ENCODE results near the gene CFAP70.

The CFAP70 gene

DNA sequence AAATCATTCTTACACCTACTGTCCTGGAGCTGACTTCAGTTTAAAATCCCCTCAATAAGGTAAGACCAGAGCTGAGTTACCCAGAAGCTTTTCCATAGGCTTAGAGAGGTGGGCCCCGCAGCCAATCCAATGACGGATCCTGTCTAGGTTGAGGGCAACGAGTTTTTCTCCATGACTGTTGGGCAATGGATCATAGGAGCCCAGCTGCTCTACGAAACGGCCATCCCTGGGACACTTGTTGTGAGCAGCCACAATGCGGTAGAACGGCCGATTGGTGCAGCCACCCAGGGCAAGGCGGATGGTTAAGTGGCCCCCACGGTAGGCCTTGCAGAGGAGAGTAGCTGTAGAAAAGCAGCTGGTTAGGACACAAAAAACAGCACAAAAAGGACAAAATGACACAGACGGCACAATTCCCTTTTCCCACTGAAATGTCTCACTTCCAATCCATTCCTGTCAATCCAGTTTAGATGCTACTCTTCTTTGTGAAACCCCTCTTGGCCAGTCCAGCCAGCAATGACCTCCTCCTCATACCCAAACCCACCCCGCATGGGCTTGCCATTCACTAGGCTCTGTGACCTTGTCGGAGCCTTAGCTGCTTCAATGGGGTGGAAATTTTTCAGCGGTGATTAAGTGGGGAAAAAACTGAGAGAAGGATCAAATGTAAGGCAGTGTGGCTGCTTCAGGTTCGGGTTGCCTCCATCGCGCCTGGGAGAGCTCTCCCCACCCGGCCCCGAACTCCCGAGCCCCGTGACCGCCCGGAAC lies 106.8 kb downstream of the CFAP70 start:
- peak; percentile 8 to 10 for DNase-seq

DNA sequence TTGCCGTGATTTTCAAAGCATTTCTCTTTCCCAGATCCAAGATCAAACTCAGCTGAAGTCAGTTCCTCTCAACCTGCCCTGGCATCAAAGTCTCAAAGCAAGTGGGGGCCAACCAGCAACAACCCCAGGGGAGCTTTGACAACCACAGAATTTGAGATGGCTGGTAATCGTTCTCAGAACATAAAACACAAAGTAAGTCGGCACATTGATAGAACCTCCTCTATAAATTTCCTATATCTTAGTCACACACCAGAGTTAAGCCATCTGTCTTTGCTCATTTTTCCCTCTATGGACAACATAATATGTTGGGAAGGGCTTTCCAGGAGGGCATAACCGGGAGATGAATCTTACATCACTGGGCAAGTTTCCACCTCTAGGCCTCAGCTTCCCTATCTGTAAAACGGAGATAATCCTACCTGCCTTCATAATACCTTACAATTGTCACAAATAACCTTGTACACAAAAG lies 110.4 kb downstream of the CFAP70 start:
- no peak for DNase-seq

DNA sequence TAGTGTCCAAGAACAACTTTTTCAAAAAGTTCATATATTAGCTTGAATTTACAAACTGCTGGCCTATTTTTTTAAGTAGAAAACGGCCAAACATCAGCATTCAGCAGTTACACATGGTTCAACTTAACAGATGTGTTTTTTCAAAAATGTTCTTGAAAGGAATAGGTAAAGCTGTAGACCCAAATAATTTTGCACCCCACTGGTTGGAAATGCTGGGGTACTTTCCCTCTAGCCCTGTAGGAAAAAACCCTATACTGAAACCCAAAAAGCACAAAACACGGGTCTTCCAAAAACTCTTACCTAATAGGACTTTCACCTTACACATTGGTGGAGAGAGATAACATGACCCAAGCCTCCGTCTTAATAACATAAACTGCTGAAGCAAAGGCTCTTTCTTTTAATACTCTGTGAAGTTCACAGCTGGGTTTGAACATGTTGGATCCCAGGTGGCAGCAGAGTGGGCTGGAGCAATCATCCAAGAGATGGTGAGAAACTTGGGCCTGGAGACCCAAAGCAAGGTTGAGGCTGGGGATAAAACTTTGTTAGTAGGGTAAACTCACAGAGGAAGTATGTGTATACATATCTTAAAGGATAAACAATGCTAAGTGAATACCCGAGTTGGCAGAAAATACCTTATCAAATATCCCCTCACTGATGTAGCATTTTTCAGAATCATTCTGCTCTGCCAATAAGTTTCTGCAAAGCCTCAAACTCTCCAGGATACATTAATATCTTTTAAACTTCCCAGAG lies 111.0 kb downstream of the CFAP70 start:
- DNase-seq: peak in 1 of 2 donors; percentile 12

DNA sequence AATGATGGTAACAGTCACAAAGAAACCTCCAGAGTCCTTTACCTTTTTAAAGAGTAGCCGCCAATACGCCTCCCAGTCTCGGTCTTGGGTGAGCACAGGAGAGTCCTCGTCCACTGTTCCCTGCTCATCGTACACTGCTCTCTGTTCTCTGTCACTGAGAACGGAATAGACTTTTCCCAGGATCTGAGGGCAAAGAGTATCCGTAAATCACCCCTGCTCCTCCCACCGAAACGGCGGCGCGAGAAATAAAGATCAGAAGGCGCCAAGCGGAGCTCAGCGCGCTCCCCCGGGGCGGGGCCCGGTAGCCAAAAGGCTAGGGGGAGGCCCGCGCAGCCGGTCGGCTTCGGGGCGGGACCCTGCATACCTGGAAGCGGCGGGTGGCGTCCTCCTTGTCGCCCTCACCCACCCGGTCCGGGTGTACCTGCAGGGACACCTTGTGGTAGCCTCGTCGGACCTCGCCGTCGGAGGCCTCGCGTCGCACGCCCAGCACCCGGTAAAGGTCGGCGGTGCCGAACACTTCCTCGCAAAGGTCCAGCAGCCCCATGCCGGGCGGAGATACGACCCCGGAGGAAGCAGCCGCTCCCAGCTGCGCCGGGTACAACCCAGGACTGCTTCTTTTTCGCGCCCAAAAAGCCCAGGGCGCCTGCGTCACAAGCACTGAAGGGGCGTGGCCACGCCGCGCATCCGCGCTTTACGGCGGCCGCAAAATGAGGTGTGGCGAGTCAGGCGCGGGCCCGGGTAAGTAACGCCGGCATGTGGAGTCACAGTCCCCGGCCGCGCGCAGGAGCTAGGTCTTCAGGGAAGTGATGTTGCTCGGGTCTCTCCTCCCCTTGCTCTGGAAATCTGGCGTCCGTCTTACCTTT lies 111.8 kb downstream of the CFAP70 start, which contains the start of gene DNAJC9:
TSS of gene DNAJC9 (minus strand) at position 610 of the 863 bp plus-strand sequence. CDS start at position 544, 66 bp downstream.
- DNase-seq: peak; percentile 87 to 98

DNA sequence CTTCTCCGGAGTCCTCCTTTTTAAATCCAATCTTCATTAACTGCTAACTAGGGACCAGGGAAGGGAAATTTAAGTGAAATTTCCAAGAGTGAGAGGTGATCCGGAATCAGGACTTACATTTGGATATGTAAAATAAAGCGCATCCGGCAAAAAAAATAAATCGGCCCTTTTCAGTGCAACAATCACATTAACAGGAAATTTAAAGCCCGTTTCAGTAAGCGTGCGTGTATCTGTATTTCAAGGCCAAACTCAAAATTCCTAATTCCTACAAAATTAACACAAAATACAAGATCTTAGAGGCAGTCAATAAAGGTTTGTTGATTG lies 112.4 kb downstream of the CFAP70 start:
- DNase-seq: no peak

DNA sequence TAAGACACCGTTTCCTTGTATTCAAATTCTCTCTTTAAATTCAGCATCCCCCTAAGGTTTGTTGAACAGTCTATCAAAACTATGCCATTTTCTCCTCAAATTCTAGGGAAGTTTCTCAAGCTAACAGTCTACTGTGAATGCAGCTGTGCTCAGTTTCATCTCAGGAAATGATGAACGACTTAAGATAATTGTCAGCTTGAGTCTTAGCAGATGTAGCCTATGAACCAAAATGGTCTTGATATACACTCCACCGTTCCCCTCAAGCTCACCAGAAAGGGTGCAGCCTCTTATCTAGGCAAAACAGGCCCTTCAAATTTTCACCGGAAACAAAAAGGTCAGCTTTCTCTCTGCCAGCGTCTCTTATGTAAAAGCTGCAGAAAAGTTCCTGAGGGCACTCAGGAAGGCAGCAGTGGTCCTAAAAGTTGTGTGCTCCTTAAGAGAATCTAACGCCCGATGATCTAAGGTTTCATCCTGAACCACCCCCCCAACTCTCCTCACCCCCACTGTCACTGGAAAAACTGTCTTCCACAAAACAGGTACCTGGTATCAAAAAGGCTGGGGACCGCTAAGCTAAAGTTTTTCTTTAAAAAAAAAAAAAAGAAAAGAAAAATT lies 113.7 kb downstream of the CFAP70 start:
- no peak for DNase-seq

DNA sequence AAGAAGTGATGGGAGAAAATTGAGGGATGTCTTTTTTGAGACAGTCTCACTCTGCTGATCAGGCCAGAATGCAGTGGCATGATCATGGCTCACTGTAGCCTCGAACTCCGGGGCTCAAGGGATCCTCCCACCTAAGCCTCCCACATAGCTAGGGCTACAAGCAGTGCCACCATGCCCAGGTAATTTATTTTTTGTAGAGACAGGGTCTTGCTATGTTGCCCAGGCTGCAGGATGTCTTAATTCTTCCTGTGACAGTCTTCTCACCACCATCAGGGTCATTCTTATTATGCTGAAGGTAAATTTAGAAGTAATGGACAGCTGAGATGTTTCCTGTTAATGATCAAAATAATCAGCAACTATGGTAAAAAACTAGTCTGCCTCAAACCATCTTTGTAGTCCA lies 118.8 kb downstream of the CFAP70 start:
- no peak for DNase-seq

DNA sequence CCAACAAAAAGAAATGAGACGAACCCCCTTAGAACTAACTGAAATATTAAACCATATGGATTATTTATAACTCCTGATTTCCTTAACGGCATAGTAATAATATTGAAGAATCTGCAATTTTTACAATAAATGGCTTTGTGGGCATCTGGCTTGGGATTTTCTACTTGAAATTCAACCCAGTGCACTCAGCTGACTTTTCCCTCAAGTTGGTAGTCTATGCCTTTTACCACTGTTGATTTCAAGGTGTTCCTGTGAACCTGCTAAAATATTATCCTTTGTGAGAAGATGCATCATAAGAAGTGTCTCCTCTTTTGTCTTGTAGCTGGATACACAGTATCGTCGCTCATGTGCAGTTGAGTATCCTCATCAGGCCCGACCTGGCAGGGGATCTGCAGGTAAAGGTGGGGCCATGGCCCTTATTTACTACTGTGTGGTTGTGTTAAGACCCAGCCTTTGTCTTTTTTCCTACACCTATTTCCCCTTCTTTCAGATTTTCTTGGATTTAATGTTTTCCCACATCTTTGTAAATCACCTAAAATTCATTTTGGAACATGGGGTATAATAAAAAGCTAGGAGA lies 119.6 kb downstream of the CFAP70 start:
- DNase-seq: no peak

DNA sequence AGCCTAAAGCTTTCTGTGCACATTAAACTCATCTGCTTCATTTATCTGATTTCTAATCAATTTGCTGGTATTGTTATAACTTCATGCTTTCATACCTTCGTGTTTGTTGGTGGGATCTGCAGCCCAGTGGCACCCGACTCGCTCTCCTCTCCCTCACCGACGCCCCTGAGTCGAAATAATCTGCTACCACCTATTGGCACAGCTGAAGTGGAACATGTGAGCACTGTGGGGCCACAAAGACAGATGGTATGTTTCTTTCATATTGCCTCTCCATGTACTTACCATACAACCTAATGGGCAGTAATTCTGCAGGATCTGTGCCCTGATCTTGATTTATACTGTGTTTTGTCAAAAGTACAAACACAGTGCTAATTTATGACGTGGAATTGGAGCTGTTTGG lies 124.0 kb downstream of the CFAP70 start:
- no peak for DNase-seq

DNA sequence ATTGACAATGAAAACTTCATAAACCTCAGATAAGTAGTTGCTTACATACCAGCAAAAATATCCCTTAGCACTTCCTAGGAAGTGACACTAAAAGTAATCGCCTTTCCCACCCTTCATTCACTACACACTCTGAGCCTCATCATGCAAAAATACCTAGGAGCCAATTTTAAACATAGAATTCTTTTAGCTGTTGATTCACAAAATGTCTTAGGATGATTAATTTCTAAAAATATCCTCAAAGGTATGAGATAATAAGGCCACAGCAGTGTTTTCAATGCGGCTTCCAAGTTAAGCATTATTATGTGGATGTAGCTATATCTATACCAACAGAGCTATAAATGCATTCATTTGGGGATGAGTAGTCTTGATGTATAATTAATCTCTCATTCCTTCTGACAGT lies 124.8 kb downstream of the CFAP70 start:
- no peak for DNase-seq

DNA sequence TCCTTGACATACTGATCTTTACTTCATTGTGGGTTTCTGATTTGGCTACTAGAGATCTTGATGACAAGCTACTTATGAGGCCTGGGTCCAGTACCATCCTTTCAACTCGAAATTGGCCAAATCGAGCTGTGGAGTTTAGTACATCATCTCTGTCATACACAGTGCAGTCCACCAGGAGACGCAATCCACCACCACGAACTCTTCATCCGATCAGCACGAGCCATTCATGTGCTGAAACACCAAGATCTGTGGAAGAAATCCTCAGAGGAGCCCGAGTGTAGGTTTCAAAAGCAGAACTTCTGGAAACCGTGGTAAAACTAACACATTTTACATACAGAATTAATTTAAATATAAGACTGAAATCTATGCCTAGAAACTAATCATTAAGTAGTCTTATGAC lies 125.8 kb downstream of the CFAP70 start:
- DNase-seq: no peak

DNA sequence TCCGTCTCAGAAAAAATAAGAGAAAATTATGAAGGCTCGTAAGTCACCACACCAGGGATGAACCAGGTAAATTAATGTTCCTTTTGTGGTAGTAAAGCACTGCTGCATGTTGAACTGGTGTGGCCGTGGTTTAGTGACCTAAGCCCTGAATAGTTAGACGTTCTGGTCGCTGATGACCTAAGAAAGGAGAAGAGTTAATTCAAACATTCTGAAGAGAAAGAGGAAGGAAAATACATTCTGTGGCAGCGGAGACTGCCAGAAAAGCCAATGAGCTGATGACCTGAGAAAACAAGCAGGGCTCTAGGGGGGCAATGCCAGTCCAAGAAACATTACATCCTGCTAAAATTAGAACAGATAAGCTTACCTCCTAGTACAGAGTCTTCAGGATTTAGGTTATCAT lies 129.1 kb downstream of the CFAP70 start:
- peak; percentile 62 to 67 for DNase-seq

DNA sequence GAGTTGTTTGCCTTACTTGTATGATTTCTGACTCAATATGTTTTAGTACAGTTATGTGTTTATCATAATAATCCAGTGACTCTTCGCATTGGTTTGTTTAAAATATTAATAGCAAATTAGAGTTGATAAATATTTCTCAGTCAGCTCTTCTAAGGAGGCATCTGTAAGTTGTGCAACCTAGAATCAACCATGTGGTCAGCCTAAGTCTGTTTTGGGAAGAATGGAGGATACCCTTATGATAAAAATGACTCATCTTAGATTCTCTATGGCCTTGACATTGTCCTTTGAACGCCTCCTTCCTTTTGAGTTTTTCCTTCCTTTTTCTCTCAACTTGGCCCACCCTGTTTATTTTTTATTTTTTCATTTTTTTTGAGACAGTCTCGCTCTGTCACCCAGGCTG lies 130.4 kb downstream of the CFAP70 start:
- peak; percentile 45 to 71 for DNase-seq

DNA sequence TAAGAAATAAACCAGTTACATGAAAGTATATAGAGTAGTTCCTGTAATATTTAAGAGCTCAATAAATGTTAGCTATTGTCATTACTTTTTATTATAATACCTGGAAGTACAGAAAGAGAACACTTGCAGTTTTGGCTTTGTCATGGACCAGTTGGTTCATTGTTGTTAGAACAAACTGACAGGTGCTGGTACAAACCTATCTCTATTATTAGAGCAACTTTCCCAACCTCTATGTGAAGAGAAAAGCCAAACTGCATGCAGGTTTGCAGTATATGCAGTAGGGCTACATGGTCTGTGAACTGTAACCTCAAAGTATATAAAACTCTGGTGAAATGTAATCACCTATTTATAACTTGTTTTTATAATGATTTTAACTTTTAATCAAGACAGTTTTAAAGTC lies 132.0 kb downstream of the CFAP70 start:
- DNase-seq: no peak

DNA sequence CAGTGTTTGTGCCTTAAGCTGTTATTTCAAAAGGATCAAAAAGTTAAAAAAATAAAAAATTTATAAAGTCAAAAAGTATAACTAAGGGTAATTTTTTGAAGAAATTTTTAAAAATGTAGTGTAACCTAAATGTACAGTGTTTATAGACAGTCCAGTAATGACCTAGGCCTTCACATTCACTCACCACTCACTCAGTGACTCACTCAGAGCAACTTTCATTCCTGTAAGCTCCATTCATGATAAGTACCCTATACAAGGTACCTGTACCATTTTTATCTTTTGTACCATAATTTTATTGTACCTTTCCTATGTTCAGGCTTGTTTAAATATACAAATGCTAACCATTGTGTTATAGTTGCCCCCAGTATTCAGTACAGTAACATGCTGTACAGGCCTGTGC lies 133.1 kb downstream of the CFAP70 start:
- DNase-seq: no peak

DNA sequence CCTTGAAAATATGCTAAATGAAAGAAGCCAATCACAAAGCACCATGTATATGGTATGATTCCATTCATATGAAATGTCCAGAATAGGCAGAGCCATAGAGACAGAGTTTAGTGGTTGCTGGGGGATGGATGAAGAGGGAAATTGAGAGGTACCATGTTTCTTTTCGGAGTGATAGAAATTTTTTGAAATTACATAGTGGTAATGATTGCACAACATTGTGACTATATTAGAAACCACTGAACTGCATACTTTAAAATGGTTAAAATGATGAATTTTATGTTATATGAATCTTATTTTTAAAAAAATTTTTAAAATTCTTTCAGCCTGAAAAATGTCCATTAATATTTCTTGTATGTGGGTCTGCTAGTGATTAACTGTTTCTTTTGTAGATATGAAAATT lies 137.7 kb downstream of the CFAP70 start:
- DNase-seq: no peak

DNA sequence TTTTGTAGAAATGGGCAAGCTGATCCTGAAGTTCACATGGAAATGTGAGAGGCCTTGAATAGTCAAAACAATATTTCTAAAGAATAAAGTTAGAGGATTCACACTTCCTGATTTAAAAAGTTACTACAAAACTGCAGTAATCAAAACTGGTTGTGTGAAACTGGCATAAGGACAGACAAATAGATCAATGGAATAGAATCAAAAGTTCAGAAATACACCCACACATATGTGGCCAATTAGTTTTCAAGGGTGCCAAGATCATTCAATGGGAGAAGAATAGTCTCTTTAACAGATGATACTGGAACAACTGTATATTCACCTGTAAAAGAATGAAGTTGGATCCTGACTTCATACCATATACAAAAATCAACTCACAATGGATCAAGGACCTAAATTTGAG lies 139.3 kb downstream of the CFAP70 start:
- DNase-seq: no peak

DNA sequence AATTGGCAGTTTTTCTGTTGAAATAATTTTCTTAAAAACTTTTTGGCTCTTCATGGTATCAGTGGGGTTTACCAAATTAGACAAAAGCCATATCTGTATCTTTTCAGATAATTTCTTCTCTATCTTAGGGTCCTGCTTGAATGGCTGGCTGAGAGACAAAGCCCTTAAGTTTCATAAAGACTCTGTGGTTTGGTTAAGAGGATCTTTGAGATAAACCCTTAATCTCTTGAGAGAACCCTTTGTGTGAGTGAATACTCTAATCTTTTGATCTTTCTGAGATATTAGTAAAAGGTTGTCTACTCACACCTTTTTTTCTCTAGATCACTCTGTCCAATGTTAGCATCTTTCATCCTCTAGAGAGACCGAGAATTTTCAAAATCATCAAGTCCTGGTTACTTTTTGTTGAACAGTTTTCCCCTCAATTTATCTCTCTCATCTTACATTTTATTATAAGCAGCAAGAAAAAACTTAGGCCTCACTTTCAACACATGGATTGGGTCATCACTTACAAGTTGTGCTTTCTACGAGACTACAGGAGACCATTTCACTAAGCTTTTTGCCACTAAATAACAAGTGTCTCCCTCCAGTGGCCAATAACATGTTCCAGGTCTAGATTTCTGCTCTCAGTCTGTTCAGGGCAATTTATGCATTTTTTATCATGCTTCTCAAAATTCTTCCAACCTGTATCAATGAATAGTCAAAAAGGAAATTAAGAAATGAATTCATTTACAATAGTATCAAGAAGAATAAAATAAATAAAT lies 140.1 kb downstream of the CFAP70 start:
- peak in 1 of 2 donors; percentile 29 for DNase-seq

DNA sequence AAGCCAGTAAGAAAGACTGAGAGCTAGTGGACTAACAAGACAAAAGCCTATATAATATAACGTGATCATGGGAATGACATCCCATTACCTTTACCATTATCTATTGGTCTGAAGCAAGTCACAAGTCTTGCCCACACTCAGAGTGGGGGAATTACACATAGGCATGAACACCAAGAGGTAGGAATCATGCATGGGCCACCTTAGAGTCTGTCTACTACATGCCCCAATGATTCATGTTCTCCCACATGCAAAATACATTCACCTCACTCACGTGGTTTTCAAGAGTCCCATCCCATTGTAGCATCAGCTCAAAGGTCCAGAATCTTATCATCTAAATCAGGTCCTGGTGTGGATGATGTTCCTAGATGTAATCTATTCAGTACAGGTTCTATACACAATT lies 141.0 kb downstream of the CFAP70 start:
- DNase-seq: no peak

DNA sequence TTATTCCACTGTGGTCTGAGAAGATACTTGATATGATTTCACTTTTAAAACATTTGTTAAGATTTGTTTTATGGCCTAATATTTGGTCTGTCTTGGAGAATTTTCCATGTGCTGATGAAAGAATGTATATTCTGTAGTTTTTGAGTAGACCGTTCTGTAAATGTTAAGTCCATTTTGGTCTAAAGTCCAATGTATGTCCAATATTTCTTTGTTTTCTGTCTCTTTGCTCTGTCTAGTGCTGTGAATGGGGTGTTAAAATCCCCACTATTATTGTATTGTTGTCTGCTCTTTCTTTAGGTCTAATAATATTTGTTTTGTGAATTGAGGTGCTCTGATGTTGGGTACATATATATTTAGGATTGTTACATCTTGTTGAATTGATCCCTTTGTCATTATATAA lies 142.9 kb downstream of the CFAP70 start:
- no peak for DNase-seq

DNA sequence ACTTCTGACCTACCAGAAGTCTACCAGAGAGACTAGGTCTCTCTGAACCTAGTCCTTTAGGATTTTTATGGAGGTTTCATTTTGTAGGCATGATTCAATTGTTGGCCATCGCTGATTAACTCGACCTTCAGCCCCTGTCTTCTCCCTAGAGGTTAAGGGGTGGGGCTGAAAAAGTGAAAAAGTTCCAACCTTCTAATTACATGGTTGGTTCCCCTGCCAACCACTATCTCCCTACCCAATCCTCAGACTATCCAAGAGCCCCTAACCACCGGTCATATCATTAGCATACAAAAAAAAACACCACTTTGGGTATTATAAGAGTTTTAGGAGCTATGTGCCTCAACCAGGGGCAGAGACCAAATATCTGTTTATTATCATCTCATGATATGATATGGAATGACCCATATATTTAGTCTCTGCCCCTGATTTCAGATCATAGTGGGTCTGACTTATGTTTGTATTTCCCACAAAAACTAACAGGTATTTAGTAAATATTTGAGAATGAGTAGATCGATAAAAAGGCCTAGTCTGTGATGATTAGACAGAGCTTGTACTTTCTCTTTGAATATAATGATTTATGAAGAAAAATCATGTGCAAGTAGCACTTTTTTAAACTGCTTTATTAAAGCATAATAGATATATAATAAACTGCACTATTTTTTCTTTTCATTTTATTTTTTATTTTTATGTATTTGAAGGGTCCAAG lies 147.4 kb downstream of the CFAP70 start:
- no peak for DNase-seq

Data from inflammatory macrophage treated with lipopolysaccharide for 1 hour (primary cell).